ENCODE data around the gene TLR8. TPM values are rescaled to one million over a fixed set of nuclear protein-coding genes. Genes with fewer than 3 reads are reported as not detected.
A peak's percentile ranks its signal among the peaks of the same experiment; 100 is the strongest.

The TLR8 gene
- total and polyA plus RNA-seq, 10 of the 15 experiments (the other 5 are each of a cell fraction or from before 2014, with no cell fraction given), result 0.04 TPM; not detected in 9

DNA sequence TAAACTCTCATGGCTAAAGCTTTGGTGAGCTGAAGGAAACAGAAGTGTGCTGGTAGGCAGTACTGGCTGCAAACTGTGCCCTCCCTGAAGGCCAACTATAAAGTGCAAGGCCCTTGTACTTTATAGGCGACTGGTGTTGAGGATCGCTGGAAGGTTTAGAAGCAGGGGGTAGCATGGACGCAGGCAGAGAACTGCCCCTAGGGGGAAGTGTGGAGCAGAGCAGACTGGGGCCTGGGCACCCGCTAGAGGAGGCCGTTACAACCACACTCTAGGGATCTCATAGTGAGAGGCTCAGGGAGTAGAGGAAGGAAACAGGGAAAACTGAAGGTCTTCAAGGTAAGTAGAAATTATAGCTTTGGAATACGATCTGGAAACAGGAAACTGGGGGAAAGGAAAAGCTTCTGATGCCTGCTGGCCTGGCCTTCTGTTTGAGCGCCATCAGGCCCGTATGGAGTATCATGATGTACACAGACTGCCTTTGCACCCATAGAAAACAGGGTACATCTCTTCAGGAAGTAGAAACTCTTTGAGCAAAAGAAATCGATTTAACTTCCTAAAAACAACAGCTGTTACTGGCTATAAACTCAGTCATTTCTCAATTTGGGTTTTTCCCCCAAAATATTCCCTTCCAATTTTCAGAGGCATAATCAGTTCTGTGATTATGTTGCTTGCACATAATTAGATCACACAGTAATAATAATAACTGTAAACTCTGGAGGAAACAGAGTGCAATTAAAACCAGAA is 44.6 kb downstream of the TLR8 start (continued):
- TF ChIP-seq, protein P1, sequence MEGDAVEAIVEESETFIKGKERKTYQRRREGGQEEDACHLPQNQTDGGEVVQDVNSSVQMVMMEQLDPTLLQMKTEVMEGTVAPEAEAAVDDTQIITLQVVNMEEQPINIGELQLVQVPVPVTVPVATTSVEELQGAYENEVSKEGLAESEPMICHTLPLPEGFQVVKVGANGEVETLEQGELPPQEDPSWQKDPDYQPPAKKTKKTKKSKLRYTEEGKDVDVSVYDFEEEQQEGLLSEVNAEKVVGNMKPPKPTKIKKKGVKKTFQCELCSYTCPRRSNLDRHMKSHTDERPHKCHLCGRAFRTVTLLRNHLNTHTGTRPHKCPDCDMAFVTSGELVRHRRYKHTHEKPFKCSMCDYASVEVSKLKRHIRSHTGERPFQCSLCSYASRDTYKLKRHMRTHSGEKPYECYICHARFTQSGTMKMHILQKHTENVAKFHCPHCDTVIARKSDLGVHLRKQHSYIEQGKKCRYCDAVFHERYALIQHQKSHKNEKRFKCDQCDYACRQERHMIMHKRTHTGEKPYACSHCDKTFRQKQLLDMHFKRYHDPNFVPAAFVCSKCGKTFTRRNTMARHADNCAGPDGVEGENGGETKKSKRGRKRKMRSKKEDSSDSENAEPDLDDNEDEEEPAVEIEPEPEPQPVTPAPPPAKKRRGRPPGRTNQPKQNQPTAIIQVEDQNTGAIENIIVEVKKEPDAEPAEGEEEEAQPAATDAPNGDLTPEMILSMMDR (IDR thresholded peaks at IDR 0.05 in 2 of 3, conservative IDR thresholded peaks at IDR 0.05 in 1 of 3; ENCODE audit: control insufficient read depth in 2 of 3, extremely low read depth in 1 of 3, insufficient read depth in 1 of 3, low read depth in 3 of 3, low read length in 3 of 3), result peak; percentile 82 to 96 (median 96)
- no peak for TF ChIP-seq ATF3 (IDR thresholded peaks at IDR 0.05; ENCODE audit: borderline replicate concordance, extremely low read depth, low read depth, low read length)
- TF ChIP-seq, protein P2, sequence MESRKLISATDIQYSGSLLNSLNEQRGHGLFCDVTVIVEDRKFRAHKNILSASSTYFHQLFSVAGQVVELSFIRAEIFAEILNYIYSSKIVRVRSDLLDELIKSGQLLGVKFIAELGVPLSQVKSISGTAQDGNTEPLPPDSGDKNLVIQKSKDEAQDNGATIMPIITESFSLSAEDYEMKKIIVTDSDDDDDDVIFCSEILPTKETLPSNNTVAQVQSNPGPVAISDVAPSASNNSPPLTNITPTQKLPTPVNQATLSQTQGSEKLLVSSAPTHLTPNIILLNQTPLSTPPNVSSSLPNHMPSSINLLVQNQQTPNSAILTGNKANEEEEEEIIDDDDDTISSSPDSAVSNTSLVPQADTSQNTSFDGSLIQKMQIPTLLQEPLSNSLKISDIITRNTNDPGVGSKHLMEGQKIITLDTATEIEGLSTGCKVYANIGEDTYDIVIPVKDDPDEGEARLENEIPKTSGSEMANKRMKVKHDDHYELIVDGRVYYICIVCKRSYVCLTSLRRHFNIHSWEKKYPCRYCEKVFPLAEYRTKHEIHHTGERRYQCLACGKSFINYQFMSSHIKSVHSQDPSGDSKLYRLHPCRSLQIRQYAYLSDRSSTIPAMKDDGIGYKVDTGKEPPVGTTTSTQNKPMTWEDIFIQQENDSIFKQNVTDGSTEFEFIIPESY (IDR thresholded peaks at IDR 0.05), result peak; percentile 93; the same call in 1 of the 2 replicates
- no peak for TF ChIP-seq ZNF24 (IDR thresholded peaks at IDR 0.05)
- no peak for TF ChIP-seq ESRRA (IDR thresholded peaks at IDR 0.05; ENCODE audit: low read length)
